ENCODE results near the gene IGSF1.

Gene IGSF1

GRCh38 chrX:131226591-131226990, 62.5 kb downstream of the IGSF1 start:
- no peak for TF ChIP-seq CTCF (IDR thresholded peaks at IDR 0.05; ENCODE audit: insufficient read depth, missing control alignments)
- FAIRE-seq (no peak), DNase-seq (ENCODE audit: insufficient read length, low spot score) (no peak)

- TF ChIP-seq CTCF (IDR thresholded peaks at IDR 0.05; ENCODE audit: insufficient read depth, missing control alignments), result no peak
- FAIRE-seq, result no peak
- no peak for DNase-seq (ENCODE audit: insufficient read length, low spot score)
Measured at GRCh38 chrX:131225078-131225477, 64.0 kb downstream of the IGSF1 start.
